ENCODE measurements around the gene ANKS1B.

ANKS1B gene

DNA sequence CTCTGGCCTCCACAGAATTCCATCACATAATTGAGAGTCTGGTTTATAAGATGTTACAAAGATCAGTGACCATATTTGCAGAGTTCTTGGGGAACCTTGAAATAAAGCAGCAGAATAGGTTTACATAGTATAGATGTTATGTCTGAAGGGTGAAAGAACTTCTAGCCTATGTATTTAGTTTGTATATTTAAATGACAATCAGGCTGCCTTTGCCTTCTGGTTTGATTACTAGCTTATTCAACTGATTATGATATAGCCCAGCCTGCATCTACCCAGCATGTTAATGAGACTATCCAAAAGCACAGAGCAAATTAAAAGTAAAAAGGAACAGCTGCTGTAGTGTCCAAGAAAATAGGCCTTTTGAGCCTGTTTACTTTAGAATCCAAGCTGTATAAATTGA is 1254.3 kb downstream of the ANKS1B start:
- Histone ChIP-seq H3K9me3 (ENCODE audit: control insufficient read depth, insufficient read depth, low read depth, low read length) (no peaks in the 10 kb centered on the region), H3K4me3 (ENCODE audit: low read depth, low read length) (no peak overlapping the region), H3K27ac (ENCODE audit: extremely low read depth, low read depth, low read length) (no peak overlapping the region), H3K36me3 (ENCODE audit: control insufficient read depth in 2 of 2, insufficient read depth in 1 of 2, low read length in 2 of 2) (peaks cover 20 to 63% of the 10 kb centered on the region in 2 experiments; a peak in 2 of 3 replicates), H3K4me1 (ENCODE audit: control insufficient read depth, insufficient read depth, low read length) (no peaks in the 10 kb centered on the region)
- ChIA-PET POLR2A (interaction anchor here (0.6 kb wide), 1 partner anchor 28 kb away, joined by 3 read pairs; no protein-coding TSS in a partner anchor), CTCF (interaction anchor here (1.2 kb wide), 1 partner anchor 268 kb away, joined by 4 read pairs; no protein-coding TSS in a partner anchor)
- TF ChIP-seq ZNF501 (tag by site-specific recombination; IDR thresholded peaks at IDR 0.05) = no peak
- no peak for TF ChIP-seq ZNF48 (tag by site-specific recombination; IDR thresholded peaks at IDR 0.05)
- no peak for TF ChIP-seq ZBTB20 (tag by site-specific recombination; IDR thresholded peaks at IDR 0.05)

DNA sequence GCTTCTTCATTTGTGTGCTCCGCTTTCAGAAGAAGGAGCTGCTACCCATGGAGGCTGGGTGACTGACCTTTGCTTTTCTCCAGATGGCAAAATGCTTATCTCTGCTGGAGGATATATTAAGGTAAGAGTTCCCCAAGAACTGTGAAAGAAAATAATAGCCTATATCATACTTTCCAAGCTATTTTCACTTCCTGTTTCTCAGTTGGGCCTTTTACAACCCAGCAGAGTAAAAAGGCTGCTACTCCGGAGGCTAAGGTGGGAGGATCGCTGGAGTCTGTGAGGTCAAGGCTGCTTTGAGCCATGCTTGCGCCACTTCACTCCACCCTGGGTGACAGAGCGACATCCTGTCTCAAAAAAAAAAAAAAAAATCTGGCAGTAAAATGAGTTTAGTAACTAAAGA is 1257.5 kb downstream of the ANKS1B start:
- Histone ChIP-seq H3K27ac (ENCODE audit: extremely low read depth, low read depth, low read length) (no peak overlapping the region), H3K36me3 (ENCODE audit: control insufficient read depth in 2 of 2, insufficient read depth in 1 of 2, low read length in 2 of 2) (peaks cover 16 to 78% of the 10 kb centered on the region in 2 experiments), H3K4me1 (ENCODE audit: control insufficient read depth, insufficient read depth, low read length) (no peaks in the 10 kb centered on the region), H3K9me3 (ENCODE audit: control insufficient read depth, insufficient read depth, low read depth, low read length) (no peaks in the 10 kb centered on the region), H3K4me3 (ENCODE audit: low read depth, low read length) (no peak overlapping the region)
- TF ChIP-seq SCRT1 (tag by site-specific recombination; IDR thresholded peaks at IDR 0.05; ENCODE audit: borderline replicate concordance) = no peak
- TF ChIP-seq ZNF544 (tag by site-specific recombination; IDR thresholded peaks at IDR 0.05) = no peak
- TF ChIP-seq, protein P1, sequence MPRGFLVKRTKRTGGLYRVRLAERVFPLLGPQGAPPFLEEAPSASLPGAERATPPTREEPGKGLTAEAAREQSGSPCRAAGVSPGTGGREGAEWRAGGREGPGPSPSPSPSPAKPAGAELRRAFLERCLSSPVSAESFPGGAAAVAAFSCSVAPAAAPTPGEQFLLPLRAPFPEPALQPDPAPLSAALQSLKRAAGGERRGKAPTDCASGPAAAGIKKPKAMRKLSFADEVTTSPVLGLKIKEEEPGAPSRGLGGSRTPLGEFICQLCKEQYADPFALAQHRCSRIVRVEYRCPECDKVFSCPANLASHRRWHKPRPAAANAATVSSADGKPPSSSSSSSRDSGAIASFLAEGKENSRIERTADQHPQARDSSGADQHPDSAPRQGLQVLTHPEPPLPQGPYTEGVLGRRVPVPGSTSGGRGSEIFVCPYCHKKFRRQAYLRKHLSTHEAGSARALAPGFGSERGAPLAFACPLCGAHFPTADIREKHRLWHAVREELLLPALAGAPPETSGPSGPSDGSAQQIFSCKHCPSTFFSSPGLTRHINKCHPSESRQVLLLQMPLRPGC (tag by site-specific recombination; IDR thresholded peaks at IDR 0.05) = no peak
- TF ChIP-seq, protein P2, sequence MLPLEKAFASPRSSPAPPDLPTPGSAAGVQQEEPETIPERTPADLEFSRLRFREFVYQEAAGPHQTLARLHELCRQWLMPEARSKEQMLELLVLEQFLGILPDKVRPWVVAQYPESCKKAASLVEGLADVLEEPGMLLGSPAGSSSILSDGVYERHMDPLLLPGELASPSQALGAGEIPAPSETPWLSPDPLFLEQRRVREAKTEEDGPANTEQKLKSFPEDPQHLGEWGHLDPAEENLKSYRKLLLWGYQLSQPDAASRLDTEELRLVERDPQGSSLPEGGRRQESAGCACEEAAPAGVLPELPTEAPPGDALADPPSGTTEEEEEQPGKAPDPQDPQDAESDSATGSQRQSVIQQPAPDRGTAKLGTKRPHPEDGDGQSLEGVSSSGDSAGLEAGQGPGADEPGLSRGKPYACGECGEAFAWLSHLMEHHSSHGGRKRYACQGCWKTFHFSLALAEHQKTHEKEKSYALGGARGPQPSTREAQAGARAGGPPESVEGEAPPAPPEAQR (tag by site-specific recombination; IDR thresholded peaks at IDR 0.05) = no peak
- TF ChIP-seq ZNF785 (tag by site-specific recombination; IDR thresholded peaks at IDR 0.05) = no peak
- TF ChIP-seq, protein P3, sequence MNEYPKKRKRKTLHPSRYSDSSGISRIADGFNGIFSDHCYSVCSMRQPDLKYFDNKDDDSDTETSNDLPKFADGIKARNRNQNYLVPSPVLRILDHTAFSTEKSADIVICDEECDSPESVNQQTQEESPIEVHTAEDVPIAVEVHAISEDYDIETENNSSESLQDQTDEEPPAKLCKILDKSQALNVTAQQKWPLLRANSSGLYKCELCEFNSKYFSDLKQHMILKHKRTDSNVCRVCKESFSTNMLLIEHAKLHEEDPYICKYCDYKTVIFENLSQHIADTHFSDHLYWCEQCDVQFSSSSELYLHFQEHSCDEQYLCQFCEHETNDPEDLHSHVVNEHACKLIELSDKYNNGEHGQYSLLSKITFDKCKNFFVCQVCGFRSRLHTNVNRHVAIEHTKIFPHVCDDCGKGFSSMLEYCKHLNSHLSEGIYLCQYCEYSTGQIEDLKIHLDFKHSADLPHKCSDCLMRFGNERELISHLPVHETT (tag by site-specific recombination; IDR thresholded peaks at IDR 0.05) = no peak
- TF ChIP-seq ZNF830 (tag by site-specific recombination; IDR thresholded peaks at IDR 0.05; ENCODE audit: low read depth) = no peak
- no peak for TF ChIP-seq YY1 (tag by site-specific recombination; IDR thresholded peaks at IDR 0.05)
- no peak for TF ChIP-seq EGR2 (tag by site-specific recombination; IDR thresholded peaks at IDR 0.05; ENCODE audit: low read depth)
- TF ChIP-seq ZNF843 (tag by site-specific recombination; IDR thresholded peaks at IDR 0.05) = no peak
- ChIA-PET POLR2A (no interaction called here), CTCF (interaction anchor here (0.6 to 0.7 kb wide), 3 partner anchors 60 to 315 kb away, joined by 3 to 4 read pairs (median 3); no protein-coding TSS in a partner anchor)

DNA sequence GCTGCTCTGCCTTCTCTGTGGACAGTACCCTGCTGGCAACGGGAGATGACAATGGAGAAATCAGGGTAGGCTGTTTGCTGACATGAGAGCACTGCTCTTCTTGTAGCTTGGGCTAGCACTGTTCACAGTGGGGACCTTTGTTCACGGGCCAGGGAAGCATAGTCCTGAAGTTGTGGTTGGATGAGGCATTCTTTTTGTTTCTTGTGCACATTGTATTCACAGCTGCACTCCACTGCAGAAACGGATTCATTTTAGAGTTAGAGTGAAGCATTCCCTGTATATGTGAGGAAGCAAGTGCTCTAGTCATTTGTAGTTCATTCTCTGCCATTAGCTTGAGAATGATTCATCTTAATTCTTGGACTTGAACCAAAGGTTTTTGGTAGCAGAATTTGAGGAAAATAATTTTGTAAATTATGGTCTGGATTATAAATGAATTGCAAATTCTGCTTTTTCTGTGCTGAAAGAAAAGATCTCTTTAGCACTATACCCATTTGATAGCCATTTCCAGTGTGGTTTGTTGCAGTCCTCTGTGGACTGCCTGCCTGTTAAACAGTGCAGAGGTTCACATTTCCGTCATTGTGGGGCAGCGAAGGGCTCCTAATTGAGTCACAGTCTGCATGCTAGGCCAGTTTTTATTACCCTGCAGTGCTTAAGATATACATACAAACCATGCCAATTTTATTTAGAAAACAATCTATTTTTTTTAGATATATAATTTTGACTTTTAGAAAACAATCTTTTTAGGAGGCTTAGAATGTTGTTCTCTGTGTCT is 1259.1 kb downstream of the ANKS1B start:
- no peaks in the 10 kb centered on the region for H3K4me1 ChIP-seq (ENCODE audit: control insufficient read depth, insufficient read depth, low read length)
- no peak overlapping the region for H3K27ac ChIP-seq (ENCODE audit: extremely low read depth, low read depth, low read length)
- CTCF ChIA-PET = interaction anchor here (1.0 to 1.6 kb wide), 4 partner anchors 16 to 273 kb away, joined by 3 to 8 read pairs (median 5); no protein-coding TSS in a partner anchor
- peaks cover 16 to 69% of the 10 kb centered on the region in 2 experiments for H3K36me3 ChIP-seq (ENCODE audit: control insufficient read depth in 2 of 2, insufficient read depth in 1 of 2, low read length in 2 of 2)
- H3K4me3 ChIP-seq (ENCODE audit: low read depth, low read length) = no peak overlapping the region
- POLR2A ChIA-PET = no interaction called here
- no peaks in the 10 kb centered on the region for H3K9me3 ChIP-seq (ENCODE audit: control insufficient read depth, insufficient read depth, low read depth, low read length)
- TF ChIP-seq ZNF701 (tag by site-specific recombination; IDR thresholded peaks at IDR 0.05) = no peak
- no peak for TF ChIP-seq ZNF366 (tag by site-specific recombination; conservative IDR thresholded peaks at IDR 0.05)
- TF ChIP-seq ZNF423 (tag by site-specific recombination; IDR thresholded peaks at IDR 0.05) = no peak
- no peak for TF ChIP-seq ZNF302 (tag by site-specific recombination; IDR thresholded peaks at IDR 0.05; ENCODE audit: low read depth)
- no peak for TF ChIP-seq ZNF548 (tag by site-specific recombination; IDR thresholded peaks at IDR 0.05)
- TF ChIP-seq KLF16 (tag by site-specific recombination; IDR thresholded peaks at IDR 0.05) = no peak
- TF ChIP-seq KLF8 (tag by site-specific recombination; IDR thresholded peaks at IDR 0.05) = no peak
- TF ChIP-seq ZNF768 (tag by site-specific recombination; IDR thresholded peaks at IDR 0.05) = no peak
- TF ChIP-seq EGR2 (tag by site-specific recombination; IDR thresholded peaks at IDR 0.05; ENCODE audit: low read depth) = no peak
- TF ChIP-seq, protein P4, sequence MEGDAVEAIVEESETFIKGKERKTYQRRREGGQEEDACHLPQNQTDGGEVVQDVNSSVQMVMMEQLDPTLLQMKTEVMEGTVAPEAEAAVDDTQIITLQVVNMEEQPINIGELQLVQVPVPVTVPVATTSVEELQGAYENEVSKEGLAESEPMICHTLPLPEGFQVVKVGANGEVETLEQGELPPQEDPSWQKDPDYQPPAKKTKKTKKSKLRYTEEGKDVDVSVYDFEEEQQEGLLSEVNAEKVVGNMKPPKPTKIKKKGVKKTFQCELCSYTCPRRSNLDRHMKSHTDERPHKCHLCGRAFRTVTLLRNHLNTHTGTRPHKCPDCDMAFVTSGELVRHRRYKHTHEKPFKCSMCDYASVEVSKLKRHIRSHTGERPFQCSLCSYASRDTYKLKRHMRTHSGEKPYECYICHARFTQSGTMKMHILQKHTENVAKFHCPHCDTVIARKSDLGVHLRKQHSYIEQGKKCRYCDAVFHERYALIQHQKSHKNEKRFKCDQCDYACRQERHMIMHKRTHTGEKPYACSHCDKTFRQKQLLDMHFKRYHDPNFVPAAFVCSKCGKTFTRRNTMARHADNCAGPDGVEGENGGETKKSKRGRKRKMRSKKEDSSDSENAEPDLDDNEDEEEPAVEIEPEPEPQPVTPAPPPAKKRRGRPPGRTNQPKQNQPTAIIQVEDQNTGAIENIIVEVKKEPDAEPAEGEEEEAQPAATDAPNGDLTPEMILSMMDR (tag by site-specific recombination; IDR thresholded peaks at IDR 0.05) = peak; percentile 17; the same call in 1 of the 2 replicates
- no peak for TF ChIP-seq ZNF843 (tag by site-specific recombination; IDR thresholded peaks at IDR 0.05)
- TF ChIP-seq ZNF626 (tag by site-specific recombination; IDR thresholded peaks at IDR 0.05) = no peak
- 0 out of 2 replicates have a peak, but pooled peaks have one; percentile 44 for TF ChIP-seq ZNF660 (tag by site-specific recombination; IDR thresholded peaks at IDR 0.05)
- TF ChIP-seq ZNF133 (tag by site-specific recombination; IDR thresholded peaks at IDR 0.05) = no peak
- no peak for TF ChIP-seq ZNF561 (tag by site-specific recombination; IDR thresholded peaks at IDR 0.05; ENCODE audit: borderline replicate concordance)

Measured in HEK293 (cell line).